Measurements from ENCODE around the gene EXOC4.

DNA sequence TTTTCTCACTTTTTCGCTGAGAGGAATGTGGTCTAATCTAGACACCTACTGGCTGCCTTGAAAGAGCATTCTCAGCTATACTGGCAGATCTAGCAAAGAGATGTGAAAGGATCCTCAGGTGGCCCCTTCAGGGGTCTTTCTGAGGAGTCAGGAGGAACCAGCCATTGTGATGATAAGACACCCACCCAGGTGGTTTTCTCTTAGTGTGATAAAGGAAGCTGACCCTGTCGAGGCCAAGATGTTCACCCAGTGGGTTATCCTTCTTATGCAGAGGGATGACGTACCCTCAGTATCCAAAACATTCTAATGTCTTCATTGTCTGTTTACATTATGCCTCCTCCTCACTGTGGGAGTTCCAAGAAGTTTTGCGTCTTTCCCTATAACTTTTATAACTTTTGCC lies 776.0 kb downstream of the EXOC4 start:
- TF ChIP-seq MYC (IDR thresholded peaks at IDR 0.05; ENCODE audit: low read depth, low read length) (no peak), CTCF (IDR thresholded peaks at IDR 0.05; ENCODE audit: extremely low read depth in 1 of 2, insufficient read depth in 1 of 2, low read depth in 1 of 2, low read length in 2 of 2) (no peak), JUN (IDR thresholded peaks at IDR 0.05; ENCODE audit: borderline replicate concordance, insufficient read depth, insufficient read length, low read depth) (no peak), POLR2AphosphoS5 (IDR thresholded peaks at IDR 0.05; ENCODE audit: insufficient read depth, low read depth, low read length) (no peak), FOS (IDR thresholded peaks at IDR 0.05; ENCODE audit: borderline replicate concordance, insufficient read depth, low read length) (no peak), POLR2A (IDR thresholded peaks at IDR 0.05; ENCODE audit: low read depth, low read length) (no peak), GATA2 (IDR thresholded peaks at IDR 0.05; ENCODE audit: insufficient read depth, insufficient read length, low read depth, low read length) (no peak), MAX (IDR thresholded peaks at IDR 0.05; ENCODE audit: insufficient read depth, insufficient read length) (no peak)
